HepG2 (cell line): ENCODE data around the gene ADAMTSL4. TPM values are rescaled to one million over a fixed set of nuclear protein-coding genes. Genes with fewer than 3 reads are reported as not detected.
A peak's percentile ranks its signal among the peaks of the same experiment; 100 is the strongest.

Source experiments
- ARID4A ChIP-seq: sonication (generic); formaldehyde crosslinking; IDR thresholded peaks from 2 replicates; pipeline ENCODE4 v1.5.0; 2020; ENCODE audit warnings: mild to moderate bottlenecking, missing genetic modification reagents, borderline replicate concordance
- CREM ChIP-seq, 2 experiments: sonication (generic) in 1 of 2; formaldehyde crosslinking in 1 of 2; IDR thresholded peaks; 2 replicates each; pipeline versions ENCODE4 v1.4.0 to v1.6.1; 2016 to 2020; ENCODE audit warnings: antibody characterized with exemption in 1 of 2, mild to moderate bottlenecking in 1 of 2, missing genetic modification reagents in 1 of 2
- HOXA9 ChIP-seq: sonication (generic); formaldehyde crosslinking; IDR thresholded peaks from 2 replicates; pipeline ENCODE4 v1.8.1; 2022; ENCODE audit warnings: missing genetic modification reagents, mild to moderate bottlenecking, moderate library complexity, borderline replicate concordance
- KIAA2018 ChIP-seq: sonication (generic); formaldehyde crosslinking; IDR thresholded peaks from 2 replicates; pipeline ENCODE4 v1.5.0; 2020; ENCODE audit warnings: mild to moderate bottlenecking, missing genetic modification reagents, borderline replicate concordance
- MTA1 ChIP-seq: sonication (generic); formaldehyde crosslinking; IDR thresholded peaks from 2 replicates; pipeline ENCODE4 v1.4.0; 2020; ENCODE audit warnings: missing genetic modification reagents, mild to moderate bottlenecking, borderline replicate concordance
- REPIN1 ChIP-seq: sonication (generic); formaldehyde crosslinking; IDR thresholded peaks from 2 replicates; pipeline ENCODE4 v1.8.0; 2022; ENCODE audit warnings: missing genetic modification reagents, low read depth, mild to moderate bottlenecking, borderline replicate concordance
- RFX3 ChIP-seq: IDR thresholded peaks from 2 replicates; pipeline ENCODE4 v1.6.1; 2016; ENCODE audit warnings: missing biosample characterization, missing genetic modification reagents
- RXRB ChIP-seq: IDR thresholded peaks from 2 replicates; pipeline ENCODE4 v1.6.1; 2016; ENCODE audit warnings: borderline replicate concordance, missing genetic modification reagents, missing compliant biosample characterization
- SP1 ChIP-seq, 2 experiments: fragments of 450-650 bp in 1 of 2; sonication (generic) in 1 of 2; formaldehyde crosslinking in 1 of 2; IDR thresholded peaks; 2 replicates each; pipeline versions ENCODE4 v1.4.0 to v1.6.1; 2016 to 2020; ENCODE audit warnings: missing genetic modification reagents in 1 of 2
- ZNF18 ChIP-seq: sonication (generic); formaldehyde crosslinking; IDR thresholded peaks from 2 replicates; pipeline ENCODE4 v1.8.0; 2022; ENCODE audit warnings: mild to moderate bottlenecking, missing genetic modification reagents; ENCODE audit not compliant: insufficient replicate concordance
- ZNF558 ChIP-seq: sonication (generic); formaldehyde crosslinking; IDR thresholded peaks from 2 replicates; pipeline ENCODE4 v1.9.0; 2022; ENCODE audit warnings: mild to moderate bottlenecking, missing genetic modification reagents, borderline replicate concordance
- ZNF563 ChIP-seq: sonication (generic); formaldehyde crosslinking; IDR thresholded peaks from 2 replicates; pipeline ENCODE4 v1.8.0; 2022; ENCODE audit warnings: mild to moderate bottlenecking, moderate library complexity, missing genetic modification reagents
- polyA plus RNA-seq, 8 experiments: library from polyadenylated mRNA; depleted of rRNA in 3 of 8; stranded (reverse) in 7 of 8; unstranded in 1 of 8; fragments of >200 nt; fragmentation: Illumina TruSeq in 4 of 8; extraction: Trizol in 4 of 8; gene quantifications; 2 replicates each; pipeline versions ENCODE4 v1.2.1 to v1.2.3, GENCODE V29; 2011 to 2016; ENCODE audit warnings: low read depth in 4 of 8, missing spikeins in 1 of 8, mixed read lengths in 1 of 8; ENCODE audit not compliant: insufficient read depth in 1 of 8
- total RNA-seq, 5 experiments: library from RNA; depleted of rRNA; stranded (reverse); fragments of >200 nt; fragmentation: Illumina TruSeq; extraction: Trizol; gene quantifications; 2 replicates each; pipeline ENCODE4 v1.2.3, GENCODE V29; 2016; ENCODE audit warnings: low read depth in 1 of 5

ADAMTSL4 gene
- total and polyA plus RNA-seq, 2 of the 13 experiments (the other 11 are each of a cell fraction or from before 2014, with no cell fraction given) = 3.9 to 16.4 TPM

- TF ChIP-seq KIAA2018 (CRISPR knock-in tag) (no peak), SP1 (IDR thresholded peaks at IDR 0.05) (no peak), SP1 (CRISPR knock-in tag; IDR thresholded peaks at IDR 0.05) (peak; percentile 69; the same call in 1 of the 2 replicates), HOXA9 (CRISPR knock-in tag) (0 out of 2 replicates have a peak, but pooled peaks have one; percentile 49), ZNF18 (no peak), REPIN1 (CRISPR knock-in tag) (0 out of 2 replicates have a peak, but pooled peaks have one; percentile 9), ZNF563 (peak; percentile 41; the same call in 1 of the 2 replicates), ARID4A (CRISPR knock-in tag) (peak; percentile 78; the same call in 1 of the 2 replicates), MTA1 (CRISPR knock-in tag) (no peak), ZNF558 (CRISPR knock-in tag) (no peak; the same call in 1 of the 2 replicates), RFX3 (CRISPR knock-in tag) (no peak), RXRB (CRISPR knock-in tag) (no peak), CREM (IDR thresholded peaks at IDR 0.05) (0 out of 2 replicates have a peak, but pooled peaks have one; percentile 36), CREM (CRISPR knock-in tag; IDR thresholded peaks at IDR 0.05) (0 out of 2 replicates have a peak, but pooled peaks have one; percentile 34)
These were observed 30.1 kb downstream of the ADAMTSL4 start, which contains the start of gene MCL1 (continued) for GRCh38 chr1:150579110-150579944.
